ENCODE data around the gene PACSIN1. TPM values are rescaled to one million over a fixed set of nuclear protein-coding genes. Genes with fewer than 3 reads are reported as not detected.

Gene PACSIN1
- total RNA-seq, 1 experiment from 2014 or later: not detected

DNA sequence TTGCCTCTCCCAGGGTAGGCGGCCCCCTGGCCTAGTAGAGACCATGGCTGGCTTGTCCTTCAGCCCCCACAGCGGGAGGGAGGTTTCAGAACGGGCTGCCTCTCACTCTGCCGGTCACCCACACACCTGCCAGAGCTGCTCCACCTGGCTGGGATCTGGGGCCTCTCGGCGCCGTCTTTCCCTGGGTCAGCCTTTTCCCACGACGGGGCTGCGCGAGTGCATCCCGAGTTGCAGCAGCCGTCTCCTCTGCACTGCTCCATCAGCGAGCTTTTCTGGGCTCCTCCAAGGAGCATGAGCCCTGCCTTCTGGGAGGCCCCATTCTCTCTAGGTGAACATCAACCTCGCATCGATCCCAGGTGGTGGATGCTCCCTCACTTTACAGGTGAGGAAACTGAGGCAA, 106.1 kb downstream of the PACSIN1 start:
- no peak for DNase-seq (ENCODE audit: low read depth in 1 of 2, low spot score in 2 of 2)
- no peak overlapping the region for H3K4me3 ChIP-seq
- H3K9me3 ChIP-seq (replicated peaks): no peaks in the 10 kb centered on the region
- peaks cover 6% of the 10 kb centered on the region; the same call in 1 of the 2 replicates for H3K4me1 ChIP-seq (replicated peaks)
- H3K27ac ChIP-seq: no peak overlapping the region
- no peaks in the 10 kb centered on the region for H3K36me3 ChIP-seq
- no peaks in the 10 kb centered on the region for H3K27me3 ChIP-seq (replicated peaks)

- DNase-seq (ENCODE audit: low read depth in 1 of 2, low spot score in 2 of 2): no peak
- no peak overlapping the region for H3K4me3 ChIP-seq
- no peaks in the 10 kb centered on the region for H3K36me3 ChIP-seq
- no peak overlapping the region for H3K27ac ChIP-seq
- no peaks in the 10 kb centered on the region for H3K9me3 ChIP-seq (replicated peaks)
- H3K27me3 ChIP-seq (replicated peaks): no peaks in the 10 kb centered on the region
- peaks cover 6% of the 10 kb centered on the region; the same call in 1 of the 2 replicates for H3K4me1 ChIP-seq (replicated peaks)
Measured at GRCh38 chr6:34572585-34572984, 106.7 kb downstream of the PACSIN1 start.

GRCh38 chr6:34573567-34574183, 107.8 kb downstream of the PACSIN1 start:
- Histone ChIP-seq H3K4me3 (no peak overlapping the region), H3K27ac (no peak overlapping the region), H3K27me3 (replicated peaks) (no peaks in the 10 kb centered on the region), H3K36me3 (no peaks in the 10 kb centered on the region), H3K4me1 (replicated peaks) (no peaks in the 10 kb centered on the region), H3K9me3 (replicated peaks) (no peaks in the 10 kb centered on the region)
- no peak for DNase-seq (ENCODE audit: low read depth in 1 of 2, low spot score in 2 of 2)

GRCh38 chr6:34574647-34575293, 108.9 kb downstream of the PACSIN1 start:
- Histone ChIP-seq H3K27me3 (replicated peaks) (no peaks in the 10 kb centered on the region), H3K4me3 (no peak overlapping the region), H3K36me3 (no peaks in the 10 kb centered on the region), H3K4me1 (replicated peaks) (no peaks in the 10 kb centered on the region), H3K9me3 (replicated peaks) (no peaks in the 10 kb centered on the region), H3K27ac (no peak overlapping the region)
- DNase-seq (ENCODE audit: low read depth in 1 of 2, low spot score in 2 of 2): no peak

DNA sequence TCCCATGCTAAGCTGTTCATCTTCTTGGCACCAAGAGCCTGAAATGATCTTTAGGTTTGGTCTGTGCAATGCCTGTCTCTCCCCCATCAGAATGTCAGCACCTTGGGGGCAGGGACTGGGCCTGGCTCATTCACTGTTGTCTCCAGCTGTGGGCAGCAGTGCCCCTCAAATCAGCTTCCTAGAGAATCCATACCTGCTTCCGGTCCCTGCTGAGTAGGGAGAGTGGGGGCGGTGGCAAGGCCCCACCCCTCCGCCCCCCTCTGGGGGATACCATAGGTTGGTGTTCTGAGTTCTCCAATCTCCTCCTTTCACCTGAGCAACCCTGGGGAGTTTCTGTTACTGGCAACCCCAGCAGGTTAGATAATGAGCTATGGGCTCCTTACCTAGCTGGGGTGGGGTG, 109.5 kb downstream of the PACSIN1 start:
- Histone ChIP-seq H3K9me3 (replicated peaks) (no peaks in the 10 kb centered on the region), H3K4me3 (no peak overlapping the region), H3K4me1 (replicated peaks) (no peaks in the 10 kb centered on the region), H3K27me3 (replicated peaks) (no peaks in the 10 kb centered on the region), H3K27ac (no peak overlapping the region), H3K36me3 (no peaks in the 10 kb centered on the region)
- no peak for DNase-seq (ENCODE audit: low read depth in 1 of 2, low spot score in 2 of 2)

DNA sequence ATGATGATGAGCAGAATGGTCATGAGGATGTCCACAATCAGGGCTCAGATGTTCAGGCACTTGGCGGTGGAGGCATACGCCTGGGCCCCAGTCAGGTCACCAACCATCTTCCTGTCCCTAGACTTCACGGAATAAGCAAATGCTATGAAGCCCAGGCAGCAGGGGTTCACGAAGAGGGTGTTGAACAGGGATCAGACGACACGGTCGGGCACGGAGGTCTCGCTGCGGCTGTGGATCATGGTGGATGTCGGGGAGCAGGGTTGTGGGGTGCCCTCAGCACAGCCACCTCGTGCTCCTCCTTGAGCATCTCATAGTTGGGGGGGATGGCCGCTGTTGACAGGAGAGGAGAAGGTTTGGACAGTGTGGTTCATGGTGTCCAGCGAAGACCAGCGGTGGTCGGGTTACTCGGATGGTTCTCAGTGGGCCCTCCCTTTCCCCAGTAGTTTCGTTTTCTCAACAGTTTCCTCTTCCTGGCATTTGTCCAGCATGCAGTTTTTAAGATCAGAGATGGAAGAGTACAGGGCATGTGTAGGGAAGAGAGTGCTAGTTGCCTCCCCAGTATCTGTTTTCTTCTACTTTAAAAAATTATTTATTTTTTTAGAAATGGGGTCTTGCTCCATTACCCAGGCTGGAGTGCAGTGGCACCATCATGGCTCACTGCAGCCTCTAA, 110.5 kb downstream of the PACSIN1 start:
- no peaks in the 10 kb centered on the region for H3K9me3 ChIP-seq (replicated peaks)
- no peaks in the 10 kb centered on the region for H3K36me3 ChIP-seq
- DNase-seq (ENCODE audit: low read depth in 1 of 2, low spot score in 2 of 2): no peak
- H3K27me3 ChIP-seq (replicated peaks): no peaks in the 10 kb centered on the region
- no peak overlapping the region for H3K27ac ChIP-seq
- no peaks in the 10 kb centered on the region for H3K4me1 ChIP-seq (replicated peaks)
- H3K4me3 ChIP-seq: no peak overlapping the region

- no peak overlapping the region for H3K4me3 ChIP-seq
- no peaks in the 10 kb centered on the region for H3K4me1 ChIP-seq (replicated peaks)
- no peaks in the 10 kb centered on the region for H3K9me3 ChIP-seq (replicated peaks)
- no peak overlapping the region for H3K27ac ChIP-seq
- peaks cover 2% of the 10 kb centered on the region; the same call in 1 of the 2 replicates for H3K36me3 ChIP-seq
- no peak for DNase-seq (ENCODE audit: low read depth in 1 of 2, low spot score in 2 of 2)
- no peaks in the 10 kb centered on the region for H3K27me3 ChIP-seq (replicated peaks)
Measured at GRCh38 chr6:34578445-34579262, 112.8 kb downstream of the PACSIN1 start.

- DNase-seq (ENCODE audit: low read depth in 1 of 2, low spot score in 2 of 2): no peak
- H3K9me3 ChIP-seq (replicated peaks): no peaks in the 10 kb centered on the region
- 0 out of 2 replicates have a peak, but pooled peaks cover 4% of the 10 kb centered on the region for H3K4me1 ChIP-seq (replicated peaks)
- no peak overlapping the region for H3K4me3 ChIP-seq
- H3K27ac ChIP-seq: no peak overlapping the region
- H3K27me3 ChIP-seq (replicated peaks): no peaks in the 10 kb centered on the region
- H3K36me3 ChIP-seq: peaks cover 10% of the 10 kb centered on the region; the same call in 1 of the 2 replicates
Measured at GRCh38 chr6:34580707-34581560, 115.1 kb downstream of the PACSIN1 start.

GRCh38 chr6:34581561-34581920, 115.7 kb downstream of the PACSIN1 start:
- DNase-seq (ENCODE audit: low read depth in 1 of 2, low spot score in 2 of 2): no peak
- H3K27ac ChIP-seq: no peak overlapping the region

GRCh38 chr6:34583461-34583860, 117.6 kb downstream of the PACSIN1 start:
- H3K4me1 ChIP-seq (replicated peaks): 0 out of 2 replicates have a peak, but pooled peaks cover 4% of the 10 kb centered on the region
- no peak overlapping the region for H3K27ac ChIP-seq
- no peak overlapping the region for H3K4me3 ChIP-seq
- H3K9me3 ChIP-seq (replicated peaks): no peaks in the 10 kb centered on the region
- H3K36me3 ChIP-seq: peaks cover 21% of the 10 kb centered on the region; the same call in 1 of the 2 replicates
- DNase-seq (ENCODE audit: low read depth in 1 of 2, low spot score in 2 of 2): no peak
- H3K27me3 ChIP-seq (replicated peaks): no peaks in the 10 kb centered on the region

More at GRCh38 chr6:34581561-34581920, 115.7 kb downstream of the PACSIN1 start:
- Histone ChIP-seq H3K27me3 (replicated peaks) (no peaks in the 10 kb centered on the region), H3K4me3 (no peak overlapping the region), H3K9me3 (replicated peaks) (no peaks in the 10 kb centered on the region), H3K4me1 (replicated peaks) (0 out of 2 replicates have a peak, but pooled peaks cover 4% of the 10 kb centered on the region), H3K36me3 (peaks cover 15% of the 10 kb centered on the region; the same call in 1 of the 2 replicates)

DNA sequence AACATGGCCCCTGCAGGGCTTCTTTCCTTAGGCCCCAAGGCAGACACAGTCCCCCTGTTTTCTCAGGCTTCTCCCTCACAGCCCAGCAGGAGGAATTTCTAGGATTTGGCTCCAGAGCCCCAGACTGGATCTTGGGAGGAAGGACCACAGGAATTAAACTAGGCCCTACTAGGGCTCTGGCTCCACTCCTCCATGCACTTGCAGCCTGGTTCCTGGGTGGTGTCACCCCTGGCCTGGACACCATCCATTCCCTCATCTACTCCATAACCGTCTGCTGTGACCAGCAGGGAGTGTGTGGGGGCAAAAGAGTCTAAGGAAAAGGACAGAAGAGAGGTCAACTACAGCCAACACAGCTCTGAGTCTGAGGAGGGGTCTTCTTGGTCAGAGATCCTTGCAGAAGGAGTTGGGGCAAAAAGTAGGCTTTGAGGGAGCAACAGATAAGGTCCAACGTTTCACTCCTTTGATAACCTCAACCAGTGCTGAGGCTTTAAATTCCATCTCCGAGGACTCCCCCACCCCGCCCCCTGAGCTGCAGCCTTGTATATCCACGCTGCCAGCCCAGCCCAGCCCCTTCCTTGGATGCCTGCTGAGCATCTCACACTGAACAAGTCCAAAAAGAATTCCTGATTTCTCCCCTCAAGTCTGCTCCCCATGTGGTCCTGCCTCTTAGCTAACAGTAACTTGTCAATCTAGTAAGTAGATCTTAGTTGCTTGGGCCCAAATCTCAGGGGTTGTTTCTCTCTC, 118.2 kb downstream of the PACSIN1 start:
- no peak for DNase-seq (ENCODE audit: low read depth in 1 of 2, low spot score in 2 of 2)
- Histone ChIP-seq H3K4me1 (replicated peaks) (0 out of 2 replicates have a peak, but pooled peaks cover 4% of the 10 kb centered on the region), H3K9me3 (replicated peaks) (no peaks in the 10 kb centered on the region), H3K36me3 (peaks cover 21% of the 10 kb centered on the region; the same call in 1 of the 2 replicates), H3K27ac (no peak overlapping the region), H3K27me3 (replicated peaks) (no peaks in the 10 kb centered on the region), H3K4me3 (no peak overlapping the region)

- Histone ChIP-seq H3K27me3 (replicated peaks) (no peaks in the 10 kb centered on the region), H3K27ac (no peak overlapping the region), H3K4me3 (no peak overlapping the region), H3K36me3 (peaks cover 25% of the 10 kb centered on the region), H3K4me1 (replicated peaks) (0 out of 2 replicates have a peak, but pooled peaks cover 4% of the 10 kb centered on the region), H3K9me3 (replicated peaks) (no peaks in the 10 kb centered on the region)
- no peak for DNase-seq (ENCODE audit: low read depth in 1 of 2, low spot score in 2 of 2)
Measured at GRCh38 chr6:34584694-34585093, 118.8 kb downstream of the PACSIN1 start.

Data from SJSA1 (cell line).